ENCODE measurements around the gene WFIKKN1. TPM values are rescaled to one million over a fixed set of nuclear protein-coding genes. Genes with fewer than 3 reads are reported as not detected.

The WFIKKN1 gene
- total and polyA plus RNA-seq, 2 of the 13 experiments (the other 11 are each of a cell fraction or from before 2014, with no cell fraction given), result 1.7 to 4.9 TPM

- Histone ChIP-seq H3K4me1 (ENCODE audit: insufficient read depth, low read length) (peaks cover 1% of the 10 kb centered on the region), H3K27me3 (ENCODE audit: control insufficient read depth in 1 of 2, insufficient read depth in 2 of 2, low read length in 2 of 2) (no peaks in the 10 kb centered on the region), H3K9me3 (ENCODE audit: low read length) (no peaks in the 10 kb centered on the region), H3K4me2 (ENCODE audit: low read depth, low read length) (no peak overlapping the region), H3K4me3 (replicated peaks in 1 of 3; ENCODE audit: insufficient read depth in 1 of 3, low read depth in 2 of 3, low read length in 3 of 3) (no peak overlapping the region), H3K9ac (ENCODE audit: insufficient read depth, low read depth, low read length) (no peak overlapping the region), H3K79me2 (ENCODE audit: insufficient read depth, low read length) (no peaks in the 10 kb centered on the region), H3K27ac (ENCODE audit: extremely low read length, insufficient read depth, low read length) (no peak overlapping the region), H4K20me1 (ENCODE audit: insufficient read depth, low read length) (no peaks in the 10 kb centered on the region), H3K36me3 (replicated peaks in 1 of 2; ENCODE audit: control insufficient read depth in 1 of 2, insufficient read depth in 2 of 2, low read length in 2 of 2) (peaks cover 2 to 3% of the 10 kb centered on the region in 2 experiments; a peak in 1 of 5 replicates), H2AFZ (ENCODE audit: low read length) (no peak overlapping the region)
- BruUV-seq (replicated peaks), result no TSS peak
- FAIRE-seq (no peak), ATAC-seq (no peak), DNase-seq (ENCODE audit: low spot score) (no peak)
- ChIA-PET POLR2A (no interaction called here), CTCF (ENCODE audit: low intra/inter-chr PET ratio, low total read pairs) (interaction anchor here (1.3 kb wide), 1 partner anchor 8 kb away, joined by 4 read pairs; the partner anchor contains the start of gene RHOT2)
- WGBS (ENCODE audit: low lambda C conversion rate), result no CpG with 5 or more reads among the region's 20 CpGs
- in situ Hi-C loops (cut with HindIII; ENCODE audit: extremely low pct_ligation_motif_present, low pct_unique_long_range_greater_than_20kb), result no loop called here
- TF ChIP-seq POLR2G (IDR thresholded peaks at IDR 0.05; ENCODE audit: low read depth, low read length) (no peak), RERE (CRISPR knock-in tag; IDR thresholded peaks at IDR 0.05; ENCODE audit: low read depth) (no peak), KDM1A (CRISPR knock-in tag; IDR thresholded peaks at IDR 0.05) (no peak), BCL6 (CRISPR knock-in tag; IDR thresholded peaks at IDR 0.05) (no peak), HDAC6 (IDR thresholded peaks at IDR 0.05; ENCODE audit: low read depth, low read length) (no peak), YEATS4 (CRISPR knock-in tag; IDR thresholded peaks at IDR 0.05; ENCODE audit: borderline replicate concordance) (no peak), MYC (CRISPR knock-in tag; IDR thresholded peaks at IDR 0.05; ENCODE audit: borderline replicate concordance) (no peak), TFDP2 (CRISPR knock-in tag; IDR thresholded peaks at IDR 0.05) (no peak), ZNF101 (CRISPR knock-in tag; IDR thresholded peaks at IDR 0.05; ENCODE audit: borderline replicate concordance, low read depth) (no peak), GPBP1L1 (CRISPR knock-in tag; IDR thresholded peaks at IDR 0.05) (no peak), POLR2AphosphoS5 (IDR thresholded peaks at IDR 0.05; ENCODE audit: low read depth, low read length) (no peak), ZNF567 (CRISPR knock-in tag; IDR thresholded peaks at IDR 0.05; ENCODE audit: borderline replicate concordance) (no peak), GABPA (IDR thresholded peaks at IDR 0.05; ENCODE audit: low read depth, low read length) (no peak), GABPA (CRISPR knock-in tag; IDR thresholded peaks at IDR 0.05; ENCODE audit: low read depth) (no peak), RBFOX2 (IDR thresholded peaks at IDR 0.05; ENCODE audit: low read depth, low read length) (no peak), ZNF143 (CRISPR knock-in tag; IDR thresholded peaks at IDR 0.05) (no peak), ZNF333 (CRISPR knock-in tag; IDR thresholded peaks at IDR 0.05; ENCODE audit: borderline replicate concordance) (no peak), NR1H2 (CRISPR knock-in tag; IDR thresholded peaks at IDR 0.05; ENCODE audit: borderline replicate concordance, low read depth) (no peak), KLF15 (CRISPR knock-in tag; IDR thresholded peaks at IDR 0.05; ENCODE audit: borderline replicate concordance) (no peak), ZFP82 (CRISPR knock-in tag; IDR thresholded peaks at IDR 0.05; ENCODE audit: borderline replicate concordance) (no peak)
- intact Hi-C loops (cut with micrococcal nuclease; ENCODE audit: unreplicated experiment), result no loop called here
These were observed 28.8 kb downstream of the WFIKKN1 start for GRCh38 chr16:659618-660017.
